Measurements from ENCODE around the gene ZC2HC1B. TPM values are rescaled to one million over a fixed set of nuclear protein-coding genes. Genes with fewer than 3 reads are reported as not detected.

The ZC2HC1B gene
- total and polyA plus RNA-seq, 9 of the 15 experiments (the other 6 are each of a cell fraction or from before 2014, with no cell fraction given) = not detected

- TF ChIP-seq CHD4 (IDR thresholded peaks at IDR 0.05; ENCODE audit: insufficient read depth, insufficient replicate concordance, low read depth, low read length, poor library complexity, severe bottlenecking) = peak; percentile 61
- peak; percentile 88 for TF ChIP-seq POLR2B (IDR thresholded peaks at IDR 0.05; ENCODE audit: low read depth, partially characterized antibody)
- no peak for TF ChIP-seq PHTF2 (CRISPR knock-in tag; IDR thresholded peaks at IDR 0.05)
- TF ChIP-seq NRF1 (conservative IDR thresholded peaks at IDR 0.05 in 1 of 2, IDR thresholded peaks at IDR 0.05 in 1 of 2) = peak; percentile 42 to 53; a peak in 3 of 4 replicates
- peak; percentile 93; the same call in 1 of the 2 replicates for TF ChIP-seq ZNF609 (CRISPR knock-in tag; IDR thresholded peaks at IDR 0.05; ENCODE audit: borderline replicate concordance)
- peak; percentile 73; the same call in 1 of the 2 replicates for TF ChIP-seq POLR2AphosphoS2 (IDR thresholded peaks at IDR 0.05; ENCODE audit: low read length)
- 0 out of 2 replicates have a peak, but pooled peaks have one; percentile 36 for TF ChIP-seq HBP1 (CRISPR knock-in tag; IDR thresholded peaks at IDR 0.05)
- peak; percentile 100 for TF ChIP-seq ZBTB7A (IDR thresholded peaks at IDR 0.05; ENCODE audit: borderline replicate concordance, control insufficient read depth, low read depth, low read length)
- 0 out of 2 replicates have a peak, but pooled peaks have one; percentile 24 for TF ChIP-seq ZNF23 (CRISPR knock-in tag; IDR thresholded peaks at IDR 0.05)
- no peak; the same call in 1 of the 2 replicates for TF ChIP-seq HMBOX1 (IDR thresholded peaks at IDR 0.05)
- TF ChIP-seq HDAC8 (tag; IDR thresholded peaks at IDR 0.05) = peak; percentile 87
- peak; percentile 49 to 100; a peak in 3 of 4 replicates for TF ChIP-seq HDAC1 (IDR thresholded peaks at IDR 0.05)
- TF ChIP-seq POLR2AphosphoS5 (IDR thresholded peaks at IDR 0.05; ENCODE audit: control insufficient read depth, insufficient read depth, low read depth, low read length) = peak; percentile 92
- TF ChIP-seq SREBF2 (CRISPR knock-in tag; IDR thresholded peaks at IDR 0.05) = 0 out of 2 replicates have a peak, but pooled peaks have one; percentile 71
- no peak for TF ChIP-seq SNAPC5 (CRISPR knock-in tag; IDR thresholded peaks at IDR 0.05)
- peak; percentile 28 for TF ChIP-seq FUS (optimal IDR thresholded peaks at IDR 0.05; ENCODE audit: low read depth, low read length)
Measured at GRCh38 chr6:143842902-143843676, 21.2 kb upstream of the ZC2HC1B start, which contains the start of gene LTV1 (continued).

Measured in K562 (cell line).